Stimulated activated memory B cell treated with anti-CD40 and anti-IgM and Interleukin-4, amounts not matched to agents 10 μg/mL and 1 μg/mL and 100 μg/mL, for 72 hours (primary cell): ENCODE measurements around the gene TATDN2.
"Not testable (repeated sequence)": the region's sequence is repeated elsewhere in the genome, so short reads cannot be mapped to it uniquely, and the experiment has no call there.

Experiments
- ATAC-seq: fragments of 150-1000 bp; cut with Tn5 transposase; 2 replicates; pipeline ENCODE4 v1.10.0; 2021
- H3K27ac Mint-ChIP-seq: one replicate; pipeline ENCODE4 v1.8.0; 2022; ENCODE audit warnings: mild to moderate bottlenecking, mixed read lengths
- H3K27me3 Mint-ChIP-seq: one replicate; pipeline ENCODE4 v1.8.0; 2022; ENCODE audit warnings: mixed read lengths
- H3K36me3 Mint-ChIP-seq: one replicate; pipeline ENCODE4 v1.8.0; 2022; ENCODE audit warnings: mixed read lengths
- H3K4me1 Mint-ChIP-seq: one replicate; pipeline ENCODE4 v1.8.0; 2022; ENCODE audit warnings: mixed read lengths
- H3K4me3 Mint-ChIP-seq: one replicate; pipeline ENCODE4 v1.8.0; 2022; ENCODE audit warnings: mild to moderate bottlenecking, moderate library complexity, mixed read lengths
- H3K9me3 Mint-ChIP-seq: one replicate; pipeline ENCODE4 v1.8.0; 2022; ENCODE audit warnings: mixed read lengths

TATDN2 gene

DNA sequence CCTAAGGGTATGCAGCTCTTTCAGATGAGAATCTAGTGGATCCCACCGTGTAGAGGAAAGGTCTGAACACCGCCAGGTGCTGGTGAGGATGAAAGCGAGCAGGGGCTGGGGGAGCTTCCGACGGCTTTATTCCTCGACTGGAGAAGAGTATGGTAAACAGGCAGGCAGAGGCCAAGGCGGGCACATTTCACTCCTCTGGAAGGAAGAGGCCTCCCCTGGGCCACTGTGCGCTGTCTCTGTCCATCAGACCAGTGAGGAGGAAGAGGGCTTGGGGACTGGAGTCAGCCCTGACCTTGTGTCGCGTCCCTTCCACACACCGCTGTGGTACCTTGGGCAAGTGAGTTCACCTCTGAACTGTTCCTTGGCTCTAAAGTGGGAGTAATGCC, 40.3 kb downstream of the TATDN2 start:
- Mint-ChIP-seq H3K36me3 (peaks cover 22% of the 10 kb centered on the region), H3K27ac (no peak overlapping the region), H3K4me1 (peaks cover 46% of the 10 kb centered on the region), H3K4me3 (no peak overlapping the region), H3K9me3 (no peaks in the 10 kb centered on the region), H3K27me3 (no peaks in the 10 kb centered on the region)
- no peak for ATAC-seq

DNA sequence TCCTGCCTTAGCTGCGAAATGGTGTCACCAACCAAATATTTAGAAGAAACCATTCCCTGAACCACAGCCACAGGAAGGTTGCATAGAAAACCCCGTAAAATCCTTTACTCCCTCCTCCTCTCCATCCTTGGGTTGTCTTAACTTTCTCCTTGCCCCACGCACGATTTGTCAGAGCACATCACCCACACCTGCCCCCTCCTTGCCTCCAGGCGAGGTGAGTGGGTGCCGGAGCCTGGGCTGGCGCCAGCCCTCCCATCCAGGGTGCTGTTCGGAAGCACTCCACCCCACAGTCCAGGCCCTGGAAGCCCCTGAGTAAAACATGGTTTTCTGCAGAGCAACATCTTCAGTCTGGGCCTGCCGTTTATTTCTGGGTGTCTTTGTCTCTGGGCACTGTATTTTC, 40.8 kb downstream of the TATDN2 start:
- no peak overlapping the region for H3K4me3 Mint-ChIP-seq
- no peak overlapping the region for H3K27ac Mint-ChIP-seq
- no peak for ATAC-seq
- no peaks in the 10 kb centered on the region for H3K27me3 Mint-ChIP-seq
- peaks cover 24% of the 10 kb centered on the region for H3K36me3 Mint-ChIP-seq
- no peaks in the 10 kb centered on the region for H3K9me3 Mint-ChIP-seq
- peaks cover 46% of the 10 kb centered on the region for H3K4me1 Mint-ChIP-seq

DNA sequence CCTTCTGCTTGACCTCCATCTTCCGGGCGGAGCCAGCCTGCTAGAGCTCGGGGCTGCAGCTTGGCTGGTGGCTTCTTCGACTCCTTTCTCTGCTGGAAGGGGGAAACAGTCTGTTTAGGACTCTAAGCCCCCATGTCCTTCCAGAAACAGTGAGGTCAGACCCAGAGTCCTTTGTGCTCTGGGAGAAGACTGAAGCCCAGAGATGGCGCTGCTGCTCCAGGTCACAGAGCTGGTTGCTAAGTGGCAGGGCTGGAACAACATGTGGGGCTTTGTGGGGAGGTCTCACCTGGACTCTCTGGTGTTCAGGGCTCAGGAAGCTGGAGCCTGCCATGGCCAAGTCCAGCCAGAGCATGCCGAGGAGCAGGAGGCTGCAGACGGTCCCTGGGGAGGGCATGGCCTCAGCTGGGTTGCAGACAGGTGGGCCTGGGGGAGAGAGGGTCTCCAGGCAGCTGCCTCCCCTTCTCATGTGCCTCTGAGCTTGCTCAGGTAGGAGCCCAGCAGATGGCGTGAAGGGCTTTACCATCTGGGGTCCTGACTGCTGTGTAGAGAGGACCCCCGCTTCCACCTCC, 41.6 kb downstream of the TATDN2 start:
- Mint-ChIP-seq H3K27me3 (no peaks in the 10 kb centered on the region), H3K9me3 (no peaks in the 10 kb centered on the region), H3K27ac (no peak overlapping the region), H3K4me3 (no peak overlapping the region), H3K4me1 (peaks cover 44% of the 10 kb centered on the region), H3K36me3 (peaks cover 31% of the 10 kb centered on the region)
- no peak for ATAC-seq

DNA sequence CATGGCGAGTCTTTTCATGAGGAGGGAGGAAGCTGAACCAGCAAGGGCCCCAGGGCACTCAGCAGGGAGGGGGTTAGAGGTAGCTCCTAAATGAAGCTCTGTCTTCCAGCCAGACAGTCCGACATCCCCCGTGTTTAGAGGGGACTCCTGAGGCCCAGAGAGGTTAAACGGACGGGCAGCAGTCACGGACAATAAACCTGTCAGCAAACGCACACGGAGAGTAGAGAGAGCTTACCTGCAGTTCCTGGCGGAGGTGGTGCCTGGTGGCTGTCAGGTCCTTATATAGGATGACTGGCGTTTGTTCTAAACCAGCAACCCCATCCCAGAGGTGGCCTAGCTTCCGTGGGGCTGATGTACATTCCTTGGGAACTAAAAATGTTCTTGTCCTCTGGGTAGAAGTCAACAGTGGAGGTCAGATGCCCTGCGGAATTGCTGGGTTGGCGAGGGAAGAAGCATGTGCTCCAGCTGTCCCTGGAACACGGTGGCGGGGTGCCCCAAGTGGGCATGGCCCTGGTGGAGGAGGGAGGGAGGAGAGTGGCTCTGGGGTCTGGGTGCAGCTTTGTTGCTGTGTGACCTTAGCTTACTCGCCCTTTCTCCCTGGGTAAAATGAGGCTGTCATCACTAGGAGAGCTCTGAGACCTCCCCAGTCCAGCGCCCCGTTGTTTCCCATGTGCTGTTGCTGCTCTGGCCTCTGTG, 42.4 kb downstream of the TATDN2 start:
- peak overlapping the region; percentile 74 for H3K27ac Mint-ChIP-seq

DNA sequence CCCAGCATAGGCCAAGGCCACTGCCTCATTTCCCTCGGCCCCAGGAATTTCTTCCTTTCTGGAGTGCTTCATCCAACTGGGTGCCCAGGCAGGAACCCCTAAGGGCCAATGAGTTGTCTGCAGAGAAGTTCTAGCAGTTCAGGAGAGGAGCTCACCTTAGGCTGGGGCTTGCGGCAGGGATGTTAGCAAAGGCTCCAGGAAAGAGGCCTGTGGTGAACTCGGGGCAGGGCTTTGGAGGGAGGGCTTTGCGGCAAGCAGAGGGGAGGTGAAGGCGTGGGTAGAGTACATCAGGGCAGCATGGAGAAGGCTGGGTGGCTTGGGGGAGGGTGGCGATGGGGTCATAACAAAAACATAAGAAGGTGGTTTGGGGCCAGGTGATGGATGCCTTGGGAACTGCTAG, 43.4 kb downstream of the TATDN2 start:
- Mint-ChIP-seq H3K4me3 (no peak overlapping the region), H3K27me3 (no peaks in the 10 kb centered on the region), H3K4me1 (peaks cover 33% of the 10 kb centered on the region), H3K27ac (peak overlapping the region; percentile 74), H3K36me3 (peaks cover 29% of the 10 kb centered on the region), H3K9me3 (no peaks in the 10 kb centered on the region)
- no peak for ATAC-seq

More for the DNA sequence above, 42.4 kb downstream of the TATDN2 start:
- H3K4me3 Mint-ChIP-seq, result no peak overlapping the region
- H3K27me3 Mint-ChIP-seq, result no peaks in the 10 kb centered on the region
- H3K9me3 Mint-ChIP-seq, result no peaks in the 10 kb centered on the region
- H3K4me1 Mint-ChIP-seq, result peaks cover 36% of the 10 kb centered on the region
- ATAC-seq, result no peak
- H3K36me3 Mint-ChIP-seq, result peaks cover 28% of the 10 kb centered on the region

DNA sequence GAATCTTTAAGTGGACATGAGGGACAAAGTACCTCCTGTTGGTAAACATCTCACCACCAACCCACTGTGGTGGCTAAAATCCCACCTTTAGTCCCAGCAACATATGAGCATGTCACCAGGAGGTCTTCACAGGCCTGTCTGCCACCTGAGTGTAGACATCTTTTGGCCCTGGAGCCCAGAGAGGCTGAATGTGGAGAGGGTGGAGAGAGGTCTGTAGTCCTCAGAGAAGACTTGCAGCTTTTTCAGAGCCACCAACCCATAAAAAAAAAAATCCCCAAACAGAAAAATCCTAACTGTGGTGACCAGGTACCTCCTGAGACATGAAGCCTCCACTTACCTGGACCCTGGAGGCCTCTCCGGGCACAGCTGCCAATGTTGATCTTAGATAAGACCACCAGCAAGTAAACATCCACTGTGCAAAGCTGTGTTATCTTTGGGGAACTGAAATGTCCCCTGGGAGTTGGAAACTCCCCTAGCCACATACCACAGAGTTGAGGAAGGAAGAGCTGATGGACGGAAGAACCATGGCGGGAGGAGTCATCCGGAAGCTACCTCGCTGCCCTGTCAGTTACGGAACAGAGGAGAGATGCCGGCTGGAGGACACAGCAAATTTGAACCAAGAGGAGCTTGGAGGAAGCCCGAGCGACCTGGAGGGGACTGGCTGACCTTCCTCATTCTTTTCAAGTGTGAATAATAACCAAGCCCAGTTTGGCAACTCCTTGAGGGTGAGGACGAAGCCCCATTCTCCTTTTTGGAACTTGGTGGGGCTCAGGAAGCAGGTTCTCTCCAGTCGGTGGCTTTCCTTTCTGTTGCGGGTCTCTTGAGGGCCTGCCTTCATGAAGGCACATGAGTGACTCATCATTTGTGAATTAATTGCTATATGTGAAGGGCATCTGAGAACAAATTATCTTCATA, 44.5 kb downstream of the TATDN2 start, which contains the start of gene GHRL:
GHRL (minus strand) TSS at position 443 of the 915 bp plus-strand sequence. CDS start 2,767 bp downstream, outside the sequence.
- no peaks in the 10 kb centered on the region for H3K9me3 Mint-ChIP-seq
- H3K36me3 Mint-ChIP-seq, result peaks cover 27% of the 10 kb centered on the region
- H3K4me1 Mint-ChIP-seq, result peaks cover 33% of the 10 kb centered on the region
- no peaks in the 10 kb centered on the region for H3K27me3 Mint-ChIP-seq
- peak; percentile 95 for ATAC-seq
- peak within 1 kb of the TSS; percentile 62 for H3K4me3 Mint-ChIP-seq
- peak within 1 kb of the TSS; percentile 74 for H3K27ac Mint-ChIP-seq

DNA sequence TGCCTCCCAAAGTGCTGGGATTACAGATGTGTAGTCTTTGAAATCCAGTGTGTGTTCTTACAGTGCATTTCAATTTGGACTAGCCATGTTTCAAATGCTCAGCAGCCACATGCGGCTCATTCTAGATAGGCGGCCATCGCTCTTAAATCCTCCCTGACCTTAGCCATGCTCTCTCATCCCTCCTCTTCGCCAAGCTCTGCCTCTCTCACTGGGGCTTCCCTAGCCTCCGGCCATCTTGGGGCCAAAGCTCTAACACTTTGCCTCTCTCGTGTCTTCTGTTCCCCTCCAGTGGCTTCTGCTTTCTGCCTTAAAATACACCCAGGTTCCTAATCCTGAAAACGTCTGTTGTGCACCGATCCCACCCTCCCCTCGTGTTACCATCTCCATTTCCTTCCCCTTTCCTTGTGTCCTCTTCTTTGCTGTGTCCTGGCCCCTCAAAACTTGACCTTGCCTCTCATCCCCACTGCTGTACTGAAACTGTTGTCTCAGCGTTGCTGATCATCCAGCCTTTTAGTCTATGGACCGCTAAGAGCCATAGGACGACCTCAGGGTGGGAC, 45.8 kb downstream of the TATDN2 start:
- no peaks in the 10 kb centered on the region for H3K9me3 Mint-ChIP-seq
- peak overlapping the region; percentile 21 for H3K27ac Mint-ChIP-seq
- H3K36me3 Mint-ChIP-seq, result peaks cover 24% of the 10 kb centered on the region
- no peak for ATAC-seq
- no peaks in the 10 kb centered on the region for H3K27me3 Mint-ChIP-seq
- H3K4me1 Mint-ChIP-seq, result peaks cover 33% of the 10 kb centered on the region
- H3K4me3 Mint-ChIP-seq, result no peak overlapping the region

DNA sequence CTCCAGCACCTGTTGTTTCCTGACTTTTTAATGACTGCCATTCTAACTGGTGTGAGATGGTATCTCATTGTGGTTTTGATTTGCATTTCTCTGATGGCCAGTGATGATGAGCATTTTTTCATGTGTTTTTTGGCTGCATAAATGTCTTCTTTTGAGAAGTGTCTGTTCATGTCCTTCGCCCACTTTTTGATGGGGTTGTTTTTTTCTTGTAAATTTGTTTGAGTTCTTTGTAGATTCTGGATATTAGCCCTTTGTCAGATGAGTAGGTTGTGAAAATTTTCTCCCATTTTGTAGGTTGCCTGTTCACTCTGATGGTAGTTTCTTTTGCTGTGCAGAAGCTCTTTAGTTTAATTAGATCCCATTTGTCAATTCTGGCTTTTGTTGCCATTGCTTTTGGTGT, 49.8 kb downstream of the TATDN2 start:
- not testable (repeated sequence) for H3K9me3 Mint-ChIP-seq, H3K4me3 Mint-ChIP-seq, ATAC-seq, H3K27me3 Mint-ChIP-seq, H3K27ac Mint-ChIP-seq
- Mint-ChIP-seq H3K36me3 (peaks cover 53% of the 10 kb centered on the region), H3K4me1 (peaks cover 21% of the 10 kb centered on the region)

DNA sequence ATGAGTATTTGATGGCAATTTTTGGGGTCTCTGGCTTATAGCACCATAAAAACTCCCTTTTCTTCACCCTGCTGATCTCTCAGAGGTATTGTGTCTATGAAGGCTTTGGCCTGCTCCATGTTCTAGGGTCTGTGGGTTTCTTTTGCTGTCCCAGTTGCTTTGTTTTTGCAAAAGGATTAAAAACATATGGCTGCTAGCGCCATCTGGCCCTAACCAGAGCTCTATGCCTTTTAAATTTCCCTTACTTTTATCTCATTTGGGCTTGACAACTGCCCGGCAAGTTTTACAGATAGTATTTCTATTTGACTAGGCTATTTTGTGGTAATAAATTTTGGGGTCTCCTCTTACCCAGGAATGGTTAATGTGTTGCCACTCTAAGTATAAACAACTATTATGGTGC, 50.9 kb downstream of the TATDN2 start:
- Mint-ChIP-seq H3K27me3 (no peaks in the 10 kb centered on the region), H3K9me3 (no peaks in the 10 kb centered on the region), H3K4me3 (no peak overlapping the region), H3K36me3 (peaks cover 57% of the 10 kb centered on the region), H3K27ac (peak overlapping the region; percentile 71), H3K4me1 (peaks cover 13% of the 10 kb centered on the region)
- no peak for ATAC-seq

DNA sequence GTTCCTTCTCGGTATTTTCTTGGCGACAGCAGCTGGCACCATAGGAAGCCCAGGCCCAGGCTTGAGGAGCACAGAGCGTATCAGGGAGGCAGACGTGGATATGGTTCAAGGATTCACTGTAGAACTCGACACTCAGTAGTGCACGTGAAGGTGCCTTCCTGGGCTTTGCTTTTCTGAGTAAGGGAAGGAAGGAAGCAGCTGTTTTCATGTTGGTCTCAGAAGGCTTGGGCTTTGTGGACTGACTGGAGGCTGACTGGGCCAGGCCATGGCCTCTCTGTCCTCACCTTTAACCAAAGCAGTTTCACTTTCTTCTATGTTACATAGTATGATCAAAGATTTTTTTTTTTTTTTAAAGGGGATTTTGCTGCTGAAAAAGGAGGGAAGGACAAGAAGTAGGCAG, 51.4 kb downstream of the TATDN2 start:
- Mint-ChIP-seq H3K27me3 (no peaks in the 10 kb centered on the region), H3K9me3 (no peaks in the 10 kb centered on the region), H3K27ac (peak overlapping the region; percentile 71), H3K4me3 (no peak overlapping the region), H3K36me3 (peaks cover 56% of the 10 kb centered on the region), H3K4me1 (peaks cover 9% of the 10 kb centered on the region)
- peak; percentile 47 for ATAC-seq

DNA sequence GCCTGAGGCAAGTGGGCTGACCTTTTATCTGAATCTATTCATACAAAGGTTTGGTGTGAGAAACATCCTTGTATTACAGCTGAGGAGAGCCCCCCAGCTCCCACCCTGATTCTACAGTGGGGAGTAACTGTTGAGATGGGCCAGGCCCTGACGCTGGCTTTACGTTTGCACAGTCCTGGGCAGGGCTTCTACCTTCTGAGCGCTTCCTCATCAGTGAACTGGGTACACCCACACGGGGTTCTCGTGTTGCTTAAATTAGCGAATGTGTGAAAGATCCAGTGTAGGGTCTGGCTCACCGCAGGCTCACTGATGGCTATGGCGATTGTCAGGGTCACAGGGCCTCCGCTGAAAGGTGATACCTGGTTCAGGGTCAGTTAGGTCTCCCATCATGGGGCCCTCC, 51.8 kb downstream of the TATDN2 start:
- Mint-ChIP-seq H3K4me1 (peaks cover 9% of the 10 kb centered on the region), H3K9me3 (no peaks in the 10 kb centered on the region), H3K27me3 (no peaks in the 10 kb centered on the region), H3K4me3 (no peak overlapping the region), H3K36me3 (peaks cover 56% of the 10 kb centered on the region), H3K27ac (peak overlapping the region; percentile 71)
- ATAC-seq, result no peak

DNA sequence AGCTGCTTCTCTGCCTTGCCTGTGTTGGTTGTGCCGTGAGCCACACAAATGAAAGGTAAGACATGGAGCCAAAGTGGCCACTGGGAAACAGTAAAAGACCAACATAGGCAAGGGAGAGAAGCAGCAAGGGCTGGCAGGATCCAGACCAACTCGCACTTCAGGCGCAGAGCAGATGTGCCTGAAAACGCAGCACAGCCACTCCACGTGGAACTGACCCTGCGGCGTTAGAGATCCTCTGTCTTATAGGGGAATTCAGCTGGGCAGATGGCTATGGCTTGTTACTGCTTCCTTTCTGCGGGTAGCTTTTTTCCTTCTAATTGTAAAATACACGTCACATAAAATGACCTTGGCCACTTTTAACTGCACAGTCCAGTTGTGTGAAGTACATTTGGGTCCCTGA, 54.8 kb downstream of the TATDN2 start:
- no peaks in the 10 kb centered on the region for H3K27me3 Mint-ChIP-seq
- H3K4me1 Mint-ChIP-seq, result peaks cover 9% of the 10 kb centered on the region
- peak overlapping the region; percentile 51 for H3K27ac Mint-ChIP-seq
- no peak overlapping the region for H3K4me3 Mint-ChIP-seq
- H3K36me3 Mint-ChIP-seq, result peaks cover 63% of the 10 kb centered on the region
- no peak for ATAC-seq
- H3K9me3 Mint-ChIP-seq, result no peaks in the 10 kb centered on the region

DNA sequence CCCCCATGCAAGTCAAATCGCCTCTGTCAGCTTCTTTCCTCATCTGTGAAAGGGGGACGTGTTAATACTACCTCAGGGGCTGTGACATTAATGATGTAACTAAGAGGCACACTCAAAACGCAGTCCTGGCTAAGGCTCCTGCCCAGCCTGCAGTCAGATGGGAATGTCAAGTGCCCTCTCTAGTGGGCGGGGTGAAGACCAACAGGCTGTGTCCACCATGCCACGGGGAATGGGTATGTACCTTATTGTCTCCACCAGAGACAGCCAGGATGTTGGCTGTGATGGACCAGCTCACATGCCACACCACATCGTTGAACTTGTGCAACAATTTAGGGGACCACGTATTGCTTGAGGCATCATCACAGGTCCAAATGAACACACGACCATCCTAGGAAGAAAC, 55.5 kb downstream of the TATDN2 start:
- Mint-ChIP-seq H3K36me3 (peaks cover 69% of the 10 kb centered on the region), H3K4me3 (no peak overlapping the region), H3K9me3 (no peaks in the 10 kb centered on the region), H3K27ac (no peak overlapping the region), H3K4me1 (peaks cover 9% of the 10 kb centered on the region), H3K27me3 (no peaks in the 10 kb centered on the region)
- no peak for ATAC-seq

DNA sequence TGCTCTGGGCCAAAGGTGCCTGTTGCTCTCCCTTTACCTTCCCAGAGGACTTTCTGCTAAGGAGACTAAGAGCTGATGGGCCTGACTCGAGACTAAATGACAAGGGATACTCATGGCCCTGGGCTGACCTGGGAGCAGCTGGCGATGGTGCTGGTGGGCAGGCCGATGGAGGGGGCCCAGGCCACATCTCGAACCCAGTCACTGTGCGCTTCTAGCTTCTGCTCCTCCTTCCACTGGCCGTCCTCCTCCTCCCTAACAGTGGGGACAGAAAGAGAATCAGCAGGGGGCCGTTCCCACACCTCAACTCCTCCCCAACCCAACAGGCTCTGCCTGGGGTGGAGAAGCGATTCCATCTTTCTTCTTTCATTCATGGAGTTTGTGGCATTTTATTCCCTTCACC, 56.6 kb downstream of the TATDN2 start:
- Mint-ChIP-seq H3K27me3 (no peaks in the 10 kb centered on the region), H3K4me3 (no peak overlapping the region), H3K4me1 (peaks cover 1% of the 10 kb centered on the region), H3K27ac (no peak overlapping the region), H3K36me3 (peaks cover 72% of the 10 kb centered on the region), H3K9me3 (no peaks in the 10 kb centered on the region)
- ATAC-seq, result no peak

DNA sequence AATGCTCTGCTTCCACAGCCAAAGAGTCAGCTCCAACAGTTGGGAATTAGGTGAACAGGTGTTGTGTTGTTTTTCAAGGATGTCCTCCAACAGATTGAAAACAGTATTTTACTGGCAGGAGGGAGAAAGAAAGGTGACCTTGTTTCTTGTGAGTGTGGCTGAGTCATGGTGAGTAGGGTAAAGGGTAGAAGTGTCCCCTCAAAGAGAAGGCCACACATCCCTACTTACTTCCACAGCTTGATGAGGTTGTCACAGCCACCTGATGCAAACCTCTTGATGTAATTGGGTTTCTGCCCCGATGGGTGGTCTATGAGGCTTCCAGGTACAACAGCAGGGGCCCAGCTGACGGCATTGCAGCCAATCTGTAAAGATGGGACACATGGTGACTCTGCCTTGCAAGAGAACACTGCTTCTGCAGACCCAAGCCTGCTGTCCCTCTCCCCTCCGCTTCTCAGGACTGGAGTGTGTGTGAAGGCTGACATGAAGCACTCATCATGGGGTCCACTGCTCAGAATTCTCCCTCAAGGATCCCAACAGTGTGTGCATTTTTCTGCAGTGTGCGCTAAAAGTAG, 57.2 kb downstream of the TATDN2 start:
- peaks cover 75% of the 10 kb centered on the region for H3K36me3 Mint-ChIP-seq
- no peak overlapping the region for H3K4me3 Mint-ChIP-seq
- no peak for ATAC-seq
- no peaks in the 10 kb centered on the region for H3K9me3 Mint-ChIP-seq
- H3K27ac Mint-ChIP-seq, result peak overlapping the region; percentile 2
- no peaks in the 10 kb centered on the region for H3K4me1 Mint-ChIP-seq
- H3K27me3 Mint-ChIP-seq, result no peaks in the 10 kb centered on the region
